Measurements from ENCODE around the gene FAM216B. TPM values are rescaled to one million over a fixed set of nuclear protein-coding genes. Genes with fewer than 3 reads are reported as not detected.

The FAM216B gene
- total RNA-seq, 2 experiments from 2014 or later, result not detected

GRCh38 chr13:42795666-42796065 lies 14.3 kb downstream of the FAM216B start:
- Mint-ChIP-seq H3K4me1 (no peaks in the 10 kb centered on the region), H3K36me3 (ENCODE audit: low read depth) (no peaks in the 10 kb centered on the region), H3K9me3 (peaks cover 3% of the 10 kb centered on the region), H3K27ac (no peak overlapping the region), H3K27me3 (peaks cover 23% of the 10 kb centered on the region), H3K4me3 (no peak overlapping the region)
- no peak for DNase-seq
- ChIA-PET CTCF (no interaction called here), POLR2A (no interaction called here)

GRCh38 chr13:42796747-42797356 lies 15.5 kb downstream of the FAM216B start:
- CTCF ChIA-PET, result no interaction called here
- Mint-ChIP-seq H3K4me3 (no peak overlapping the region), H3K36me3 (ENCODE audit: low read depth) (no peaks in the 10 kb centered on the region), H3K27me3 (peaks cover 23% of the 10 kb centered on the region), H3K27ac (peak overlapping the region; percentile 61), H3K9me3 (peaks cover 3% of the 10 kb centered on the region), H3K4me1 (no peaks in the 10 kb centered on the region)
- POLR2A ChIA-PET, result no interaction called here
- no peak for DNase-seq

GRCh38 chr13:42798118-42798517 lies 16.7 kb downstream of the FAM216B start:
- CTCF ChIA-PET, result no interaction called here
- DNase-seq, result no peak
- peaks cover 3% of the 10 kb centered on the region for H3K9me3 Mint-ChIP-seq
- H3K36me3 Mint-ChIP-seq (ENCODE audit: low read depth), result no peaks in the 10 kb centered on the region
- no peak overlapping the region for H3K27ac Mint-ChIP-seq
- no peaks in the 10 kb centered on the region for H3K4me1 Mint-ChIP-seq
- POLR2A ChIA-PET, result no interaction called here
- H3K4me3 Mint-ChIP-seq, result no peak overlapping the region
- peaks cover 23% of the 10 kb centered on the region for H3K27me3 Mint-ChIP-seq

GRCh38 chr13:42800109-42800643 lies 18.8 kb downstream of the FAM216B start:
- Mint-ChIP-seq H3K4me1 (no peaks in the 10 kb centered on the region), H3K27me3 (peaks cover 19% of the 10 kb centered on the region), H3K9me3 (peaks cover 3% of the 10 kb centered on the region), H3K27ac (no peak overlapping the region), H3K4me3 (no peak overlapping the region), H3K36me3 (ENCODE audit: low read depth) (no peaks in the 10 kb centered on the region)
- DNase-seq, result no peak
- POLR2A ChIA-PET, result no interaction called here
- CTCF ChIA-PET, result interaction anchor here (1.3 kb wide), 1 partner anchor 18 kb away, joined by 4 read pairs; no protein-coding TSS in a partner anchor

GRCh38 chr13:42803563-42804204 lies 22.3 kb downstream of the FAM216B start:
- CTCF ChIA-PET, result no interaction called here

GRCh38 chr13:42804244-42804874 lies 23.0 kb downstream of the FAM216B start:
- Mint-ChIP-seq H3K36me3 (ENCODE audit: low read depth) (no peaks in the 10 kb centered on the region), H3K27me3 (peaks cover 9% of the 10 kb centered on the region), H3K9me3 (peaks cover 3% of the 10 kb centered on the region), H3K27ac (no peak overlapping the region), H3K4me1 (peaks cover 3% of the 10 kb centered on the region), H3K4me3 (no peak overlapping the region)
- CTCF ChIA-PET, result no interaction called here
- DNase-seq, result no peak
- POLR2A ChIA-PET, result no interaction called here

More at GRCh38 chr13:42803563-42804204, 22.3 kb downstream of the FAM216B start:
- H3K27me3 Mint-ChIP-seq, result peaks cover 10% of the 10 kb centered on the region
- no peak overlapping the region for H3K27ac Mint-ChIP-seq
- no peak for DNase-seq
- no peak overlapping the region for H3K4me3 Mint-ChIP-seq
- peaks cover 3% of the 10 kb centered on the region for H3K9me3 Mint-ChIP-seq
- POLR2A ChIA-PET, result no interaction called here
- H3K4me1 Mint-ChIP-seq, result peaks cover 2% of the 10 kb centered on the region
- H3K36me3 Mint-ChIP-seq (ENCODE audit: low read depth), result no peaks in the 10 kb centered on the region

- POLR2A ChIA-PET, result no interaction called here
- peak; percentile 17 for DNase-seq
- Mint-ChIP-seq H3K9me3 (no peaks in the 10 kb centered on the region), H3K4me3 (no peak overlapping the region), H3K4me1 (peaks cover 3% of the 10 kb centered on the region), H3K27me3 (peaks cover 12% of the 10 kb centered on the region), H3K27ac (no peak overlapping the region), H3K36me3 (ENCODE audit: low read depth) (no peaks in the 10 kb centered on the region)
- CTCF ChIA-PET, result interaction anchor here (0.6 to 1.3 kb wide), 3 partner anchors 9 to 1159 kb away, joined by 3 to 5 read pairs (median 3); no protein-coding TSS in a partner anchor
These were observed 25.9 kb downstream of the FAM216B start for GRCh38 chr13:42807241-42807640.

GRCh38 chr13:42807866-42808265 lies 26.5 kb downstream of the FAM216B start:
- peaks cover 3% of the 10 kb centered on the region for H3K4me1 Mint-ChIP-seq
- peaks cover 16% of the 10 kb centered on the region for H3K27me3 Mint-ChIP-seq
- no peak overlapping the region for H3K4me3 Mint-ChIP-seq
- no peaks in the 10 kb centered on the region for H3K36me3 Mint-ChIP-seq (ENCODE audit: low read depth)
- no peak overlapping the region for H3K27ac Mint-ChIP-seq
- H3K9me3 Mint-ChIP-seq, result no peaks in the 10 kb centered on the region
- no peak for DNase-seq
- ChIA-PET POLR2A (no interaction called here), CTCF (interaction anchor here (0.7 to 1.3 kb wide), 4 partner anchors 8 to 75 kb away, joined by 3 read pairs; no protein-coding TSS in a partner anchor)

GRCh38 chr13:42808341-42808940 lies 27.1 kb downstream of the FAM216B start:
- Mint-ChIP-seq H3K36me3 (ENCODE audit: low read depth) (no peaks in the 10 kb centered on the region), H3K4me3 (no peak overlapping the region), H3K4me1 (peaks cover 3% of the 10 kb centered on the region), H3K27me3 (peaks cover 19% of the 10 kb centered on the region), H3K9me3 (no peaks in the 10 kb centered on the region), H3K27ac (no peak overlapping the region)
- ChIA-PET POLR2A (no interaction called here), CTCF (interaction anchor here (0.7 to 1.3 kb wide), 3 partner anchors 8 to 74 kb away, joined by 3 read pairs; no protein-coding TSS in a partner anchor)
- no peak for DNase-seq

- CTCF ChIA-PET, result no interaction called here
- Mint-ChIP-seq H3K27ac (no peak overlapping the region), H3K36me3 (ENCODE audit: low read depth) (no peaks in the 10 kb centered on the region), H3K27me3 (peaks cover 27% of the 10 kb centered on the region), H3K4me1 (peaks cover 3% of the 10 kb centered on the region), H3K4me3 (no peak overlapping the region), H3K9me3 (no peaks in the 10 kb centered on the region)
- POLR2A ChIA-PET, result no interaction called here
- no peak for DNase-seq
These were observed 30.9 kb downstream of the FAM216B start for GRCh38 chr13:42812316-42812715.

- no peaks in the 10 kb centered on the region for H3K9me3 Mint-ChIP-seq
- DNase-seq, result no peak
- ChIA-PET POLR2A (no interaction called here), CTCF (no interaction called here)
- H3K36me3 Mint-ChIP-seq (ENCODE audit: low read depth), result no peaks in the 10 kb centered on the region
- H3K27me3 Mint-ChIP-seq, result peaks cover 35% of the 10 kb centered on the region
- H3K4me3 Mint-ChIP-seq, result no peak overlapping the region
- H3K4me1 Mint-ChIP-seq, result no peaks in the 10 kb centered on the region
- no peak overlapping the region for H3K27ac Mint-ChIP-seq
These were observed 33.5 kb downstream of the FAM216B start for GRCh38 chr13:42814868-42815267.

- Mint-ChIP-seq H3K27me3 (peaks cover 33% of the 10 kb centered on the region), H3K4me1 (no peaks in the 10 kb centered on the region), H3K9me3 (no peaks in the 10 kb centered on the region), H3K27ac (no peak overlapping the region), H3K36me3 (ENCODE audit: low read depth) (no peaks in the 10 kb centered on the region), H3K4me3 (no peak overlapping the region)
- no peak for DNase-seq
- CTCF ChIA-PET, result interaction anchor here (1.2 kb wide), 1 partner anchor 8 kb away, joined by 3 read pairs; no protein-coding TSS in a partner anchor
- POLR2A ChIA-PET, result no interaction called here
These were observed 34.3 kb downstream of the FAM216B start for GRCh38 chr13:42815681-42816080.

GRCh38 chr13:42816538-42816937 lies 35.2 kb downstream of the FAM216B start:
- DNase-seq, result no peak
- CTCF ChIA-PET, result interaction anchor here (1.2 kb wide), 1 partner anchor 9 kb away, joined by 3 read pairs; no protein-coding TSS in a partner anchor
- H3K4me3 Mint-ChIP-seq, result no peak overlapping the region
- no peaks in the 10 kb centered on the region for H3K9me3 Mint-ChIP-seq
- H3K36me3 Mint-ChIP-seq (ENCODE audit: low read depth), result no peaks in the 10 kb centered on the region
- H3K4me1 Mint-ChIP-seq, result no peaks in the 10 kb centered on the region
- peaks cover 31% of the 10 kb centered on the region for H3K27me3 Mint-ChIP-seq
- H3K27ac Mint-ChIP-seq, result no peak overlapping the region
- POLR2A ChIA-PET, result no interaction called here
